ENCODE data around the gene EEFSEC.

Gene EEFSEC

DNA sequence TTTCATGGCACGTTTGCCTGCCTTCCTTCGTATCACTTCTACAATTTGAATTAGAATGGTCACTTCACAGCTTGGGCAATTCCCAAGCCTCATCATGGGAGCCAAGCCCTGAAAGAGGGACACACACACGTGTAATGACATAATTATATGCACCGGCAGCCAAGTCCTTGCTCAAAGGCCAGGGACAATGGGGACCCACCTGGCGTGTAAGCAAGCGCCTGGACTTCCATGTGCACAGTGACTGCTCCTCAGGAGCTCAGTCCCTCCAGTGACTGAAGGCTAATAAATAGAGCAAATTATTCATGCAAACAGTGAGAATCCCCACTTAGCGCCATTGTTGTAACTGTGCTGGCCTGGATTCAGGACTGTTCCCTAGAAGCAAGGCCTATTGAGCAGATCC, 198.3 kb downstream of the EEFSEC start:
- DNase-seq (ENCODE audit: low spot score) = no peak

DNA sequence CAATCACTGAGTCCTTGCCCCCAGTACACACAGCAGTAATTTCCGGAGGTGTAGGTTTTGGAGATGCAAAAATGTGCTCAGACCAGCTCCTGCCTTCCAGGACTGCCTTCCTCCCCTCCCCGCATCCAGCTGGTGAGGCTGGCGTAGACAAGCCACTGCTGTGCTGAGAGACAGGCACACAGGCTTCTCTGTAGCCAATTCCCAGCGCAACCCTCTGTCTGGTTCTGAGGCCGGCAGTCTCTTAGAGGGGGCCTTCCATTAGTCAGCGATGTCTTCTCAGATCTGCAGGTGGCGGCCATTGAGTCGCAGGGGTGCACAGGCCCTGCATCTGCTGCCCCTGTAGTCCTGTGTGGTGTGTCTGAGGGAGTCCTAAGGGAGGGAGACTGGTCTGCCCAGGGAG, 199.0 kb downstream of the EEFSEC start:
- no peak for DNase-seq (ENCODE audit: low spot score)

DNA sequence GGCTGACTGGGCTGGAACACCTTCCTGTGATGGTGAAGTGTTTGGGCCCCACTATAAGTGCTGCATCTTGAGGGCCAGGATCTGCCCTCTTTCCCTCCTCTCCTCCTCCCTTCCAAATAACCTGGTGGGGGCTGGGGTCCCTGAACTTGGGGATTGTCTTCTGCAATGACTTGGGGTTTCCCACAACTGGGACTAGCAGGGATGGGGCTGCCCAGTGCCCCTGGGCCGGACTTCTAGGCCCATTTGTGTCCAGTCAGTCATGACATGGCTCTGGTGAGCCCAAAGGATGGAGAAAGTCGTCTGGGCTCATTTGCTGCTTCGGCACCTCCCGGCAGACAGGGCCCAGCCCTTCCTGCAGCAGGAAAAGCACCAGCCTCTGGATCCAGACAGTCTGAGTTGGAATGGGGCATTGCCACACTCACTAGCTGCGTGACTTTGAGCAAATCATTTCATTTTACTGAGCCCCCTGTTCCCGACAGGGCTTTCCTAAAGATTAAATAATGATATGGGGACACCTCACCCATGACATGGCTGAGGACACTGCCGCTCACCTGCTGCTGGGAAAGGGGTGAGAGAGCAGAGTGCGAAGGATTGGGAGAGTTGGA, 200.2 kb downstream of the EEFSEC start:
- DNase-seq (ENCODE audit: low spot score) = no peak

DNA sequence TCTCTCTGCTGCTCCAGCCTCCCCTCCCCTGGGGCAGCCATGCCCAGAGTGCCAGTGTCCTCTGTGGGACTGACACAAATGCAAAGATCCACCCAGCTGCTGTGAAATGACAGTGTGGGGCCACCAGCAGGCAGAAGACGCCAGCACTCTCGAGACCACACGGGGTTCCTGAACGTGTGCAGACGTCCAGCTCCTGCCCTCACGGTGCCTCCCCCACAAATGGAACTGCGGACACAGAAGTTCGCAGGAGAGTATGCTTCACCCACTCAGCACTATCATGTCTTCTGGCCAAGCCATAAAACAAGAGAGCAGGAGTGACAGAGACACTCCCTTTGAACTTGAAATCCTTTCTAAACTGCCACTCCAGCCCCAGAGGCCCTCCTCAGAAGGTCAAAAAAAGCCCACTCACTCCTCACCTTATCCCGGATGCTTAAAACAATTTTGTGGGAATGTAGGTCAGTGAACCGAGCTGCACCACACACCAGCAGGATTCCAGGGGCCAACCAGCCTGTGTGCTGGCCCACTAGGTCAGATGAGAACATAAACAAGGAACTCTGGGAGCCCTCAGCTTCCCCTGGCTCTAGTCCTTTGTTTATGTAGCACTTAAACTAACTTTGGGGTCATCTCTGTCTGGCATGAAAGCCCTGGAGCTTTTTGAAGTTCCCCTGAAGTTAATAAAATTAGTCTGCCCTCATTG, 200.9 kb downstream of the EEFSEC start:
- no peak for DNase-seq (ENCODE audit: low spot score)

DNA sequence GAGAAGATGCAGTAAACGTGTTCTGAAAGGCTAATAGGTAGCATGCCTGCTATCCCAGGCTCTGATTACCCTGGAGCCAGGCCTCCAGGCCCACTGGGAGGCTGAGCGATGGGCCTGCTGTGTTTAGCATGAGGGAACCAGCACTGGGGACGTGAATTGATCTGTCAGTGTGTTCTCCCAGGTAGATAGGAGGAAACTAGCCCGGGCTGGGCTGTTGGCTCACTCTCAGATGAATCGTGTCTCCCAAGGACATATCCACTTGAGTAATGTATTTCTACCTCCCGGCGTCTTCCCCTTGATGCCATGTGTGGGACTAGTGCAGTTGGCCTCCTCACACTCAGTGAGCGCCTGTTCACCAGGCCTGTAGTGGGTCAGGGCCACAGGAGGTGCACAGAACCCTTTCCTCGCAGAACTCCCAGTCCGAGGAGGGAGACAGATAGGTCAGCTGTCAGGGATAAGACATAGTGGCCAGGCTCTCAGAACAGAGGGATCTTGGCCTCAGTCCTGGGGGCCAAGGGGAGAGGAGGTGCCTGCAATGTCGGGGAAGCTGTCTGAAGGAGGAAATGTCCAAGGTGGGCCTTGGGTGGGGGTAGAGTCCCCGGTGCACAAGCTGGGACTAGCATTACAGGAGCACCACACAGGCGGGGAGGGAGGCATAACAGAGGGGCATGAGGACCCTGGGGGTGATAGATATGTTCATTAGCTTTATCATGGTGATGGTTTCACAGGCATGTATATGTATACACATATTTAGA, 201.7 kb downstream of the EEFSEC start:
- no peak for DNase-seq (ENCODE audit: low spot score)

DNA sequence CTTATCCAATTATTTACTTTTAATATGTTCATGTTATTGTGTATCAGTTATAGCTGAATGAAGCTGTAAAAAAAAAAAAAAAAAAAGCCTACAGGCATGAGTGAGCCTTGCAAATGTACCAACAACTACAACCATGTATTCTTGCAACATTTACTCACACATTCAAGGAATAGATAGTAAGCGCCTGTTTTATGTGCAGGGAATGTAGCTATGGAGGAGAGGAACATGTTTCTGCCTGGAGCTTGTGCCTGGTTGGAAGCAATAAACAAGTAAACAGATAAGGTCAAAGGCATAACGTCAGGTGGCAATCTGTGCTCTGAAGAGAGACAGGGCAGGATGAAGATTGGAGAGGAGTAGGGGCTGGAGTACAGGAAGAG, 202.2 kb downstream of the EEFSEC start:
- DNase-seq (ENCODE audit: low spot score) = no peak

DNA sequence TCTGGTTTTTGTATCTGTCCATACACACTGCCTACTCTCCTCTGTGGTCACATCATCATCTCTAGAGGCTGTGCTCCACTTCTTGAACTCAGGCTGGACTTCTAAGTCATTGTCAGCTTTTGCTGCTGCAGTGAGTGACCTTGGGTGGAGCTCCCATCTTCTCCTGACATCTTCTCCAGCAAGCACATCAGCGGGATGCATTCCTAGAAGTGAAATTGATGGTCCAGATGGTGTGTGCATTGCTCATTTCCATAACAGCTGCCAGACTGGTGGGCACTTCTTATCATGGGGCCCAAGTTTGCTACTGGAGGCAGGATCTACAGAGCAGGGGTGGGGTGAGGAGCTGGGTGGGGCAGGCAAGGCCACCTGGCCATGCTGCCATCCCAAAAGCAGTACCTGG, 203.5 kb downstream of the EEFSEC start:
- no peak for DNase-seq (ENCODE audit: low spot score)

DNA sequence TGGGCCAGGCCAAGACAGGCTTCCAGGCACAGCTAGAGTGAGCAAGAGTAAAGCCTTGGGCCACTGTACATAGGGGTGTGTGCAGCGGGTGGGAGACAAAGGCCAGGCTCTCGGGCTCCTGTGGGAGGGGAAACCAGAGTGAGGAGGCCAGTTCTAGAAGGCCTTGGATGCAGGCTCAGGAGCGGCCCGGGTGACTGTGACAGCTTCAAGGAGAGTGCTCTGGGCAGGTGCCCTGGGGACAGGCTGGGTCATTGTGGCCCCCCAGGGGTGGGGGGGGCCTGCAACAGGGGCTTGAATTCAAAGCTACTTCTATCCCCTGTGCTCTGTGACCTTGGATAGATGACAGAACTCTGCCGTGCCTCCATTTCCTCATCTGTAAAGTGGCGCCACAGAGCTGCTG, 204.3 kb downstream of the EEFSEC start:
- DNase-seq (ENCODE audit: low spot score) = no peak

DNA sequence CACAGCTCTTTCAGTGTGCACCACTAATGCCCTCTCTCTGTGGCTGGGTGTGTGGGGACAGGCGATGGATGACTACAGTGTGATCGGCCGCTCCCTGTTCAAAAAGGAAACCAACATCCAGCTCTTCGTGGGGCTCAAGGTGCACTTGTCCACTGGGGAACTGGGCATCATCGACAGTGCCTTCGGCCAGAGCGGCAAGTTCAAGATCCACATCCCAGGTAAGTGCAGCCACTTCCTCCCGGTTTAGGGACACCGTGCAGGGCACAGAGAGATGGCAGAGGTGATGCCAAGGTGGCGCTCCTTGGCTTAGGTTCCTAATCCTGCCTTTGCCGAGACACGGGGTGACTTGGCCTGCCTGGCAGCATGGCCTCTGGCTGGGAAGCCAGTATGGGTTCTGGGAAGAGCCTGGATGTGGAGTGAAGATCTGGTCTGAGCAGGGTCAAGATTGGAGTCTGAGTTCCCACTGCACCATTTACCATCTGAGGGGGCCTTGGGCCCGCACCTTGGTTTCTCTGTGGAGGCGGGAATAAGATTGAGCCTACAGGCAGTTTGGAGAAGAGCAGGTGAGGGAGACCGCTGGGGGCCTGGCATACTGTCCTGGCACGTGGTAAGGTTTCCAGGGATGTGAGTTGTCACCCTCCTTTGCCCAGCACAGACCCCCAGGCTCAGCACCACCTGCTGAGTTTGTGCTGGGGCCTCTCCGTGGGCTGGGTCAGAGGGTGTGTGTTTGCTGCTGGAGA, 205.0 kb downstream of the EEFSEC start:
- DNase-seq (ENCODE audit: low spot score) = no peak

DNA sequence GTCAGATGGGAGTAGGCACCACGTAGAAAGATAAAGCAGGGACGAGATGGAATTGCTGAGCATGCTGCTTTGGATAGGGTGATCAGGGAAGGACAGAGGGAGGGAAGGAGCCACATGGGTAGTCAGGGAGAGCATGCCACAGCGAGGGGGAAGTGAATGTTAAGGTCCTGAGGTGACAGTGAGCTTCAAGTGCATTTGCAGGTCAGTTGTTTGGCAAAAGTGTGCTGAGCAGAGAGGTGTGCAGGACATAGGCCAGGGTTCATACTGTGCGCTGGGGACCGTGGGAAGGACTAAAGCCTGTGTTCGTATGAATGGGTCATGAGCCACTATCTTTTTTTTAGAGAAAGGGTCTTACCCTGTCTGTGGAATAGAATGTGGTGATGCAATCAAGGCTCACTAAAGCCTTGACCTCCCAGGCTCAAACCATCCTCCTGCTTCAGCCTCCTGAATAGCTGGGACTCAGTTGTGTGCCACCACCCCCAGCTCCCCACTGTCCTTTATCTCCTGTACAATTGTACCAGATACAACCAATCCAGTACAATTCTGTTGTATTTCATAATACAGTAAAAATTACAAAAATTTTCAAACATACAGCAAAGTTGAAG, 205.9 kb downstream of the EEFSEC start:
- DNase-seq (ENCODE audit: low spot score) = no peak

DNA sequence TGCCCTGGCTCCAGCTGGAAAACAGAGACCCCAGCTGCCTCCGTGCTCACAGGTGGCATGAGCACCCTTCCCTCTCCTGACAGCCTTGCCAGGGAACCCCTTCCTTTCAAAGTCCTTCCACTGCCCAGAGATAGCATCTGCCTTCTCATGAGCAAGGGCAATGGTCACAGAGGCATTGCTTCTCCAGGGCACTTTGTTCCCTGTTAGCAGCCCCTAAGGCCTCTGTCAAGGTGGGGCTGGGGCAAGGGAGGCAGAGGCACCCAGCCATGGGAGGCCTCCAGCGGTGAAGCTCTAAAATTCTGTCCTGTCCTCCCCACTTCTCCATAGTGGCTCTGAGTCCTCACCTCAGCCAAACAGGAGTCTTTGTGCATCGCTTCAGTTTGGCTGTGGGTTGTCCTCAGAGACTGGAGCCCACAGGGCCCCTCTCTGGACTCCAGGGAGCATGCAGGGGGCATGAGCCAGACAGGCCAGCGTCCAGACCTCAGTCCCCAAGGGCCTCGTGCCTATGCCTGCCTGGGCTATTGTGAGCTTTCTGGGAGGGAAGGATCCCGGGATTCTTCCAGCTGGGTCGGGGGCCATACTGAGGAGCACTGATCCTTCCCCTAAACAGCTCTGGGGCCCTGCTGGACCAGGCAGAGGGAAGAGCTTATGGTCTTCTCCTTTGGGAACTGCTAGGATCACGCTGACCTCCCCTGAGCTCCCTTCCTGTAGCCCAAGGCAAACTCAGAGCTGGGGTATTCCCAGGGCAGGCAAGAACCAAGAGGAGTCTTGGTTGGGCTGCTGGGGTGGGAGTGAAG, 206.8 kb downstream of the EEFSEC start:
- DNase-seq (ENCODE audit: low spot score) = no peak

DNA sequence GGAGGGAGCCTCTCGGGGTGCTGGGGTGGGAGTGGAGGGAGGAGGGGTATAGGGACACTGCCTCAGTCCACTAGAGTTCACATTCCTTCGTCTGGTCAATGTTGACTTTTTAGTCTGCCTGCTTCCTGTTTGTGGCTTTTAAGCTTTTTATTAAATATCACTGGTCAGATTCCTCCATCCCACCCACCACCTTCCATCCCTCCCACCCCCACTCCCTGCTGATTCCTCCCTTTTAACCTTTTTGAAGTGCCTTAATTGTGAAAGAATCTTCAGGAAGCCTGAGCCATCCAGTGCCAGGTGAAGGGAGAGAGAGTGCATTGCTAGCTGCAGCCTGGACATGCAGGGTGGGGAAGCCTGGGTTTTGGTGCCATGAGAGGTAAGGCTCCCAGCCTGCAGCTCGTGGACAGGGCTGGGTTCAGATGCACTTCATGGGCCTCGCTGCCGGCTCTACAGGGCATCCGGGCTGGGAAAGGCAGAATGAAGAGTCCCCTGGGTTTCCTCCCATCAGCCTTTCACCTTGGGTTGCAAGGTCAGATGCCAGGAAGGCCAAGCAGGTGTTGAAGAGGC, 207.5 kb downstream of the EEFSEC start:
- DNase-seq (ENCODE audit: low spot score) = no peak

DNA sequence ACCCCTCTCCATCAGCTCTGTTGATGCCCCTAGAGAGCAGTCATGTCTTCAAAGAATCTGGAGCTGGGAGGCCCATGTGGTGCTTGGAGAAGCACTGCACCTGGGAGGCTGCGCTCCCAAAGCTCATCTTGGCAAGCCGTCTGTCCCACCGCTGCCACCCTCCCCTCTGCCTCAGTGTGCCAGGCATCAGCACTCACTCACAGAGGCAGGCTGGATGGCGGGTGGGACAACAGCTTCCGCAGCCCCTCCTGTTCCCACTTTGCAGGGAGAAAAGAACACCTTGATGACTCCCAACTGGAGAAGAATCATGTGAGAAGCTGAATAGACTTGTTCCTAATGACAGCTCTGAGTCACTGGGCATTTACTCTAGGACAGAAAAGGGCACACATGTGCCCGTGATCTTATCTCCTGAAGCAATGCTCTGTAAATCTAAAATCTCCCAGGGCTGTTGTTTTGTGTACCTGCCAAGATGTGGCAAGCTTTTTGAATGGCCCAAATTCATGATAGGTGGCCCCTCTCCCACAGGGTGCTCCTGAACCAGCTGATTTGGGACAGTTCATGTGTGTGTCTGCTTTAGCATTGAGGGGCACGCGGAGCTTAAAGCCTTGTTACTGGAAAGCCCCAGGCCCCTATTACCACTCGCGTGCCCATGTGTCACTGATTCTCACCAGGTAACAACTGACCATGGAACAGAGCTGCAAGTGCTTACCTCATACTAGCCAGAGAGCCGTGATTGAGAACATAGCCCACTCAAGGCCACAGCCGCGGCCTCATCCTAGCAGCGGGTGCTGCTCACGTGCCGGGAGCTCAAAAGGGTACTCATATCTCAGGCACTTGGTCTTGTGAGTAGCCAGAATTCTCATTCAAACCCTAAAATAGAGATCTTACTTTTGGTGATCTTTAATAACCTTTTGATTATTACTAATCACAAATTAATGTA, 209.0 kb downstream of the EEFSEC start:
- no peak for DNase-seq (ENCODE audit: low spot score)

DNA sequence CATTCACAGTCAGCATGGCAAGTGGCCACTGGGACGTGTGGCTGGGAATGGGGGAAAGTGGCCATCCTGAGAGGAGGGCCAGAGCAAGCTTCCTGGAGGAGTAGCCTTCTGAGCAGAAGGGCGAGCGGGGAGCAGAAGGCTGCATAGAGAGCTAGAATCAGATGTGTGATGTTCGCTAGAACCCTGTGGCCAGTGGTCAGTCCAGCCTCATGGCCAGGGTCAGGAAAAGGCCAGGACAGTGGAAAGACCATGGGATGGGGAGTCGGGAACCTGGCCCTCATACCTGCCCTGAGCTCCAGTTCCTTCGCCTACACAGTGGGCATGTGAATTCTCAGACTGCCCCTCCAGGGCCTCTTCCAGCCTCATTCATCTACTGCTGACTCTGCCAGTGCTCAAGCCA, 211.0 kb downstream of the EEFSEC start:
- no peak for DNase-seq (ENCODE audit: low spot score)

DNA sequence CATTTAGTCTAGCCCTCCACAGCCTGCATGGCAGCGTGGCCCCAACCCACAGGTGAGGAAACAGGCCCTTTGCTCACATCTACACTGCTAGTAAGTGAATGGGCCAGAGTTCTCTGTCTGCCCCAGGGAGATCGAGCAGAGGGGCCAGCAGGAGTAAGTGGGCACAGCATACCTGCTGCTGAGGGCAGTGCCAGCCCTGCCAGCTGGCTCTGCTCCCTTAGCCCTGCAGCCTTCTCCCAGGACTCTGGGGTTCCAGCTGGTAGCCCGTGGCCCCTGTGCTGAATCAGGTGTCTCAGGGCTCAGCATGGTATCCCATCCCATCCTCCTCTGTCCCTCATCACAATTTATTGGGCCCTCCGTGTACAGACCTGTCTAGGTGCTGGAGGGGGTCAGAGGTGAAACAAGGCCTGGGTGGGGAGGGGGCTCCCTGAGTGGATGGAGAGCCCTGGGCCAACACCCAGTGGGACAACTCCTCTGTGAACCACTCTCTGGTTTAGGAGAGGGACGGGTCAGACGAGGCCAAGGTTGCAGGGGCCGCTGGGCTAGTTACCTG, 211.6 kb downstream of the EEFSEC start:
- DNase-seq (ENCODE audit: low spot score) = no peak

DNA sequence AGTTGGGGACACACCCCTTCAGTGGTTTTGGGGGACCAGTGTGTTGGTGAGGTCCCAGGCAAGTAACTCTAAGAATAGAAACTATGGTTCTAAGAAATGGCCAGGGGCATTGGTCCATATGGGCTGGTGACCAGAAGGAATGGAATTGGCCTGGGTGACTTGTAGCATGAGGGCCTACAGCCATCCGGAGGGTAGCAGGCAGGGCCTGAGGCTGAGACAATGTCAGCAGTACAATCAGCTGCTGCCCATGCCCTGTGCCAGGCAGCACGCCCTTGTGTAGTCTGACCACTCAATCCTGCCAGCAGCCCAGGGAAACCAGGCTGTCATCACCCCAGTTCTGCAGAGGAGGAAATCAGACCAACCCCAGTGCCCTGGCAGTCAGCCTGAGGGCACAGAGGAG, 212.9 kb downstream of the EEFSEC start:
- no peak for DNase-seq (ENCODE audit: low spot score)

DNA sequence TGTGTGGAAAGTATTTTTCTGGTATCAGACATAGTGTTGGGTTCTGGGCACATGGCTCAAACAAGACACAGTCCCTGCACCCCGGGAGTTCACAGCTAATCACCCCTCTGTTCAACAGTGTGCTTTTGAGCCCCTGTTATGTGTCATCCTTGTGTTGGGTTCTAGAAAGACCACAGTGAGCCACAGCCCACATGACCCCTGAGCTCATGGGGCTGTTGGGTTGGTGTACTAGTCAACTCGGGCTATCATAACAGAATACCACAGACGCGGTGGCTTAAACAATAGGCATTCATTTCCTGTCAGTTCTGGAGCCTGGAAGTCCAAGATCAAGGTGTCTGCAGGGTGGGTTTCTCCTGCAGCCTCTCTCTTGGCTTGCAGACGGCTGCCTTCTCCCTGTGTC, 213.4 kb downstream of the EEFSEC start:
- no peak for DNase-seq (ENCODE audit: low spot score)

DNA sequence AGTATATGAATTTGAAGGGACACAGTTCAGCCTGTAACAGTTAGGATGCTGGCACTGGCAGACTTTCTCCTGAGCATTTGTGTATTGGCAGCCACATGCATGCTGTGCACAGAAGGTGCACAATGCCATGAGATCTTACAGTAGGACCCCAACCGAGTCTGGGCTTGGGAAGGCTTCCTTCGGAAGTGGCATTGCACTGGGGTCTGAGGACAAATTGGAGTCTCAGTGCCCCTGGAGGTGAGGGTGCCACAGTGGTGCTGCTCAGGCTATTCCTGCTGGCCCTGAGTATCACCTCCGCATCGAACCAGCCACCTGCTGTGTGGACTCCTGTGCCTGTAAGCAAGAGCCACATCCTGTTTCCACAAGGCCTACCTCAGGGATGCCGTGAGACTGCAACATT, 213.9 kb downstream of the EEFSEC start:
- DNase-seq (ENCODE audit: low spot score) = no peak

DNA sequence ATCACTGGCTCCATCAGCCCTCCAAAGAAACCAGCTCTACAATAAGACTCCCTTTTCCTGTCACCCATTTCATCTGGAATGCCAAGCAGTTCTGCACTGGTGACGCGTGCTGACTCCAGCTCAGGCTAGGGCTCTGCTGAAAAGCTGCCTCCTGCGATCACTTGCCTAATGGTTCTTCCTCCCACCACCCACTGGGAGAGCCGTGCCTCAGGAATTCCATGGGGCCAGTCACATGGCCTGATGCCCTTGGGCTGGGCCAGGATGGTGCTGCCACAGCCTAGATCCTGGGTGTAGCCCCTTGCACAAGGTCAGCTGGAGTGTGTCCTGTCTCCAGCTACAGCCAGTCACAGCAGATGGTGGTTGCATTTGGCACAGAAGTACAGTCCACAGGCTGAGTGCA, 214.5 kb downstream of the EEFSEC start:
- DNase-seq (ENCODE audit: low spot score) = no peak

DNA sequence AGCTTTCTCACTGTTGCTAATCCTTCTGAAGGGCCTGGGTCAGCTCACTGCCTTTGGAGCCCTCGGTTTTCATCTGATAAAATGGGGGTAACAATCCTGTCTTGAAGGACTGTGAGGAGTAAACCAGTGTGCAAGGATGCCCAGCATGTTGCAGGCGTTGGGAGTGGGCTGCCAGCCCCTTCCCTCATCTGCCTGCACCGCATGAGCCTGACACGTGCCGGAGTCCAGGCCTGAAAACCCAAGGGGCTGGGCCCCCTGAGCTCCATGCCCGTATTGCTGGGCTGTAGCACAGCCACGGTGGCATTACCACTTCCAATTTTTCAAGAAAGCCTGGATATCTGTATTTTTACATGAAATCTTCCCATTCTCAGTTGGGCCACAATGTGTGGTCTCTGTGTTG, 215.3 kb downstream of the EEFSEC start:
- DNase-seq (ENCODE audit: low spot score) = no peak

All from COLO829 (cell line).